B cell (primary cell): ENCODE data around the gene ZC3H10. TPM values are rescaled to one million over a fixed set of nuclear protein-coding genes. Genes with fewer than 3 reads are reported as not detected.

Experiments used
- ATAC-seq: fragments of 200-7000 bp; cut with Tn5 transposase; one replicate; pipeline ENCODE4 v1.10.0; 2021; ENCODE audit warnings: low read depth, mild to moderate bottlenecking, moderate number of reproducible peaks, moderate library complexity
- CTCF ChIA-PET: fragments of 350-600 bp; sonication (Branson Sonifier 250); formaldehyde crosslinking; loops from one replicate; lab custom pipeline; 2021; ENCODE audit warnings: antibody characterized with exemption, inconsistent platforms; lab: Charles Lee
- POLR2A ChIA-PET: fragments of 350-600 bp; sonication (Branson Sonifier 250); formaldehyde crosslinking; loops from one replicate; lab custom pipeline; 2021; ENCODE audit warnings: antibody characterized with exemption; lab: Charles Lee
- DNase-seq: peaks from one replicate; pipeline ENCODE4 v3.0.0; 2013
- H2AFZ ChIP-seq: 2 replicates; pipeline ENCODE4 v1.6.1; 2012; ENCODE audit warnings: mild to moderate bottlenecking, low read depth, low read length; ENCODE audit not compliant: insufficient read depth, poor library complexity, severe bottlenecking
- H3K27ac ChIP-seq, 2 donors: 1 replicate in 1 of 2; 2 replicates in 1 of 2; pipeline ENCODE4 v1.5.1; 2012 to 2013; ENCODE audit warnings: low read length in 2 of 2, mild to moderate bottlenecking in 2 of 2, moderate library complexity in 1 of 2
- H3K27me3 ChIP-seq, 4 experiments: fragments of 200-600 bp in 1 of 4; sonication (generic) in 1 of 4; replicated peaks in 1 of 4; 1 replicate in 2 of 4; 2 replicates in 2 of 4; pipeline versions ENCODE4 v1.6.1 to v1.7.0; 2013 to 2016; ENCODE audit warnings: low read length in 3 of 4, mild to moderate bottlenecking in 2 of 4, mixed read lengths in 1 of 4, moderate library complexity in 1 of 4; ENCODE audit not compliant: insufficient read depth in 4 of 4, control insufficient read depth in 3 of 4; ENCODE audit errors: control extremely low read depth in 1 of 4
- H3K36me3 ChIP-seq, 2 experiments: replicated peaks in 1 of 2; 1 replicate in 1 of 2; 2 replicates in 1 of 2; pipeline versions ENCODE4 v1.6.1 to v1.7.1; 2013; ENCODE audit warnings: low read length in 1 of 2; ENCODE audit not compliant: insufficient read depth in 2 of 2, control insufficient read depth in 1 of 2; ENCODE audit errors: control extremely low read depth in 1 of 2, extremely low read depth in 1 of 2
- H3K4me1 ChIP-seq, 2 donors: fragments of 200-600 bp in 1 of 2; sonication (generic) in 1 of 2; 1 replicate in 1 of 2; 2 replicates in 1 of 2; pipeline versions ENCODE4 v1.5.1 to v1.6.1; 2013 to 2017; ENCODE audit warnings: low read length in 2 of 2; ENCODE audit not compliant: control insufficient read depth in 2 of 2, insufficient read depth in 2 of 2
- H3K4me2 ChIP-seq: replicated peaks from 2 replicates; pipeline ENCODE3; 2012; ENCODE audit warnings: mild to moderate bottlenecking, low read depth, low read length; ENCODE audit not compliant: poor library complexity, severe bottlenecking
- H3K4me3 ChIP-seq, 5 experiments: fragments of 200-600 bp in 1 of 5; sonication (generic) in 1 of 5; 1 replicate in 3 of 5; 2 replicates in 2 of 5; pipeline versions ENCODE4 v1.5.1 to v1.7.0; 2011 to 2016; ENCODE audit warnings: low read length in 4 of 5, mild to moderate bottlenecking in 4 of 5, low read depth in 2 of 5, control low read depth in 1 of 5, moderate library complexity in 1 of 5; ENCODE audit not compliant: insufficient read depth in 1 of 5; ENCODE audit errors: control extremely low read depth in 1 of 5, extremely low read depth in 1 of 5
- H3K79me2 ChIP-seq: fragments of 200-600 bp; sonication (generic); one replicate; pipeline ENCODE4 v1.6.0; 2016; ENCODE audit warnings: low read length; ENCODE audit not compliant: control insufficient read depth, insufficient read depth
- H3K9ac ChIP-seq: fragments of 200-600 bp; sonication (generic); 2 replicates; pipeline ENCODE4 v1.6.1; 2017; ENCODE audit warnings: mild to moderate bottlenecking, low read length, moderate library complexity
- H3K9me3 ChIP-seq, 3 donors: one replicate each; pipeline versions ENCODE4 v1.6.1 to v1.7.1; 2013; ENCODE audit warnings: low read length in 2 of 3; ENCODE audit not compliant: control insufficient read depth in 2 of 3, insufficient read depth in 1 of 3; ENCODE audit errors: control extremely low read depth in 1 of 3
- H4K20me1 ChIP-seq: 2 replicates; pipeline ENCODE4 v1.6.0; 2012; ENCODE audit warnings: mild to moderate bottlenecking, low read length; ENCODE audit not compliant: insufficient read depth, control insufficient read depth, poor library complexity, severe bottlenecking
- H3K27ac Mint-ChIP-seq: one replicate; pipeline ENCODE4 v1.8.0; 2021; ENCODE audit warnings: mixed read lengths
- H3K27me3 Mint-ChIP-seq: one replicate; pipeline ENCODE4 v1.8.0; 2021; ENCODE audit warnings: mixed read lengths
- H3K4me1 Mint-ChIP-seq: one replicate; pipeline ENCODE4 v1.8.0; 2021; ENCODE audit warnings: mixed read lengths
- H3K4me3 Mint-ChIP-seq: one replicate; pipeline ENCODE4 v1.8.0; 2021; ENCODE audit warnings: mixed read lengths
- H3K9me3 Mint-ChIP-seq: one replicate; pipeline ENCODE4 v1.8.0; 2022; ENCODE audit warnings: mixed read lengths; ENCODE audit not compliant: insufficient read depth
- CTCF ChIP-seq: fragments of 200-600 bp; IDR thresholded peaks from one replicate; pipeline ENCODE4 v1.8.0; 2022; ENCODE audit warnings: antibody characterized with exemption, mild to moderate bottlenecking
- EZH2 ChIP-seq: IDR thresholded peaks from 2 replicates; pipeline ENCODE4 v1.6.1; 2012; ENCODE audit warnings: borderline replicate concordance, low read depth, mild to moderate bottlenecking, moderate library complexity, low read length; ENCODE audit not compliant: insufficient read depth, poor library complexity, severe bottlenecking
- WGBS: methylation state at CpG from one replicate; pipeline ENCODE4 v1.1.5; 2013; ENCODE audit warnings: missing lambda C conversion rate; ENCODE audit not compliant: insufficient coverage; 5-methylcytosine and 5-hydroxymethylcytosine counted together
- intact Hi-C: fragments of 100-400 bp; cut with micrococcal nuclease; formaldehyde crosslinking; loops from one replicate; pipeline ENCODE4 v1.10.0; 2022
- polyA plus RNA-seq: library from polyadenylated mRNA; depleted of rRNA; stranded (reverse); fragments of >200 nt; gene quantifications from 2 replicates; pipeline ENCODE4 v1.2.3, GENCODE V29; 2012
- total RNA-seq, 2 donors: library from RNA; stranded (reverse); fragments of 120-200 nt in 1 of 2; gene quantifications; 1 replicate in 1 of 2; 2 replicates in 1 of 2; pipeline versions ENCODE4 v1.2.3 to v1.2.4, GENCODE V29; 2013 to 2022

Gene ZC3H10
- total and polyA plus RNA-seq, 2 donors (not counting 1 experiment from before 2014, with no cell fraction given), result 4.7 to 21.7 TPM

- Mint-ChIP-seq H3K4me1 (peaks cover 31% of the 10 kb centered on the region), H3K27me3 (no peaks in the 10 kb centered on the region), H3K4me3 (no peak overlapping the region), H3K9me3 (no peaks in the 10 kb centered on the region), H3K27ac (no peak overlapping the region)
- Histone ChIP-seq H4K20me1 (peaks cover 14% of the 10 kb centered on the region), H3K4me1 (peaks cover 20 to 29% of the 10 kb centered on the region in 2 donors), H3K79me2 (peaks cover 27% of the 10 kb centered on the region), H3K4me3 (no peak overlapping the region), H3K27me3 (no peaks in the 10 kb centered on the region), H3K9me3 (no peaks in the 10 kb centered on the region), H3K4me2 (no peak overlapping the region), H3K9ac (no peak overlapping the region), H3K36me3 (peaks cover 7 to 77% of the 10 kb centered on the region in 2 experiments), H3K27ac (no peak overlapping the region), H2AFZ (no peak overlapping the region)
- ATAC-seq (no peak), DNase-seq (no peak)
- 98% methylated on average over 4 of the region's 11 CpGs for WGBS
- POLR2A ChIA-PET, result interaction anchor here (0.8 to 1.3 kb wide), 3 partner anchors 12 to 25 kb away, joined by 3 to 7 read pairs (median 3); no protein-coding TSS in a partner anchor
- intact Hi-C loops, result no loop called here
- TF ChIP-seq CTCF (no peak), EZH2 (no peak)
- CTCF ChIA-PET, result interaction anchor here (0.8 to 3.1 kb wide), 4 partner anchors 20 to 107 kb away, joined by 3 to 24 read pairs (median 3); partner anchors contain the start of gene SMARCC2
These were observed 44.6 kb downstream of the ZC3H10 start for GRCh38 chr12:56162468-56163290.
